MM.1S (cell line): Measurements from ENCODE around the gene EAPP.
"Not testable (repeated sequence)": the region's sequence is repeated elsewhere in the genome, so short reads cannot be mapped to it uniquely, and the experiment has no call there.

Experiments
- EZH2 ChIP-seq: fragments of 300-600 bp; sonication (generic); optimal IDR thresholded peaks from 2 replicates; pipeline ENCODE3; 2017; ENCODE audit warnings: low read depth, mild to moderate bottlenecking, antibody characterized with exemption, low read length, mixed read lengths
- EZH2phosphoT487 ChIP-seq: fragments of 300-600 bp; sonication (generic); IDR thresholded peaks from 2 replicates; pipeline ENCODE4 v1.6.1; 2018; ENCODE audit warnings: antibody characterized with exemption, low read length
- TF ChIP-seq, protein P1 (sequence below): fragments of 300-600 bp; sonication (generic); IDR thresholded peaks from 2 replicates; pipeline ENCODE4 v1.5.1; 2016; ENCODE audit warnings: antibody characterized with exemption, low read length, mixed read lengths

DNA sequence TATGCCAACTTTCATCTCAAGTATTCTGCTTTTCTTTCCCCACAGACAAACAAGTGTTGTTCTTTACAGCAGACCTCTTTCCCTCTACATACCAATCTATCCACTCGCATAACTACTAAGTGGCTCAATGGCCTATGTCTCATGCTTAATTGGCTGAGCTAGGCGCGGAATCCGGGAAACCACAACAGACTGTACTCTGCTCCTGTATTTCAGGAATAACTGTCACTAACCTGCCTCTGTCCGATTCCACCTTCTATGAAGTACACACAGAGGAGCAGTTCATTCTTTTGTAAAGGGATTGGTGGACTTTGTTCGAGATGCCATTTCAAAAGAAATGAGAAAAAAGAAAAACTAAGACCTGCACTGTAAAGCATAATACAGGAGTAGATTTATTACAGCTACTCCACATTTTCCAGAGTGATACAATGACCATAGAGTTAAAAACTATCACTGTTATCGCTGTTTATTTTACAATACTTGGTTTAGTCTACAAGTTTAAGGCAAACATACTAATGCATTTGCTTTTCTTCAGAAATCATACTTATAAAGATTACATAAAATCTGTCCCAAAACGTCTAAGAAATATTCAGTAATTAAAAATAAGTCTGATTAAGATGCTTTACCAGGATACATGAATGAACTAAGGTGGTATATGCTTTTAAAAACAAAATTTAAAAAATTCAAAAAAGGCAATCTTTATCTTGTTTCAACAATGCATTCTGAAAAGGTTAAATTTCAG lies 22.7 kb upstream of the EAPP start:
- TF ChIP-seq, protein P1, sequence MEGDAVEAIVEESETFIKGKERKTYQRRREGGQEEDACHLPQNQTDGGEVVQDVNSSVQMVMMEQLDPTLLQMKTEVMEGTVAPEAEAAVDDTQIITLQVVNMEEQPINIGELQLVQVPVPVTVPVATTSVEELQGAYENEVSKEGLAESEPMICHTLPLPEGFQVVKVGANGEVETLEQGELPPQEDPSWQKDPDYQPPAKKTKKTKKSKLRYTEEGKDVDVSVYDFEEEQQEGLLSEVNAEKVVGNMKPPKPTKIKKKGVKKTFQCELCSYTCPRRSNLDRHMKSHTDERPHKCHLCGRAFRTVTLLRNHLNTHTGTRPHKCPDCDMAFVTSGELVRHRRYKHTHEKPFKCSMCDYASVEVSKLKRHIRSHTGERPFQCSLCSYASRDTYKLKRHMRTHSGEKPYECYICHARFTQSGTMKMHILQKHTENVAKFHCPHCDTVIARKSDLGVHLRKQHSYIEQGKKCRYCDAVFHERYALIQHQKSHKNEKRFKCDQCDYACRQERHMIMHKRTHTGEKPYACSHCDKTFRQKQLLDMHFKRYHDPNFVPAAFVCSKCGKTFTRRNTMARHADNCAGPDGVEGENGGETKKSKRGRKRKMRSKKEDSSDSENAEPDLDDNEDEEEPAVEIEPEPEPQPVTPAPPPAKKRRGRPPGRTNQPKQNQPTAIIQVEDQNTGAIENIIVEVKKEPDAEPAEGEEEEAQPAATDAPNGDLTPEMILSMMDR: not testable (repeated sequence)
- not testable (repeated sequence) for TF ChIP-seq EZH2, EZH2phosphoT487
